PC-3 (cell line): ENCODE measurements around the gene EFCC1. TPM values are rescaled to one million over a fixed set of nuclear protein-coding genes. Genes with fewer than 3 reads are reported as not detected.

Source experiments
- ATAC-seq: fragments of 200-7000 bp; cut with Tn5 transposase; 2 replicates; pipeline ENCODE4 v1.9.1; 2020; ENCODE audit warnings: mild to moderate bottlenecking, moderate library complexity
- BruUV-seq: library from RNA; stranded (reverse); fragments of 400-500 nt; replicated peaks from 2 replicates; lab custom pipeline; 2021; lab: Mats Ljungman, UMichigan
- CTCF ChIA-PET: fragments of 300-600 bp; sonication (Branson Sonifier 250); formaldehyde crosslinking; loops from one replicate; lab custom pipeline; 2022; ENCODE audit warnings: antibody characterized with exemption; lab: Charles Lee
- POLR2A ChIA-PET: fragments of 300-600 bp; sonication (Branson Sonifier 250); formaldehyde crosslinking; loops from one replicate; lab custom pipeline; 2022; ENCODE audit warnings: antibody characterized with exemption; ENCODE audit not compliant: unreplicated experiment; lab: Charles Lee
- DNase-seq: peaks from one replicate; pipeline ENCODE4 v3.0.0-alpha.2; 2015
- H2AFZ ChIP-seq: fragments of 300-600 bp; sonication (generic); 2 replicates; pipeline ENCODE4 v1.6.0; 2016; ENCODE audit warnings: antibody characterized with exemption, low read length
- H3F3A ChIP-seq: fragments of 300-600 bp; sonication (generic); one replicate; pipeline ENCODE4 v1.6.0; 2017; ENCODE audit warnings: antibody characterized with exemption, low read length, control low read depth, mild to moderate bottlenecking; ENCODE audit not compliant: unreplicated experiment
- H3K27ac ChIP-seq: fragments of 300-600 bp; sonication (generic); 2 replicates; pipeline ENCODE4 v1.5.1; 2016; ENCODE audit warnings: mild to moderate bottlenecking, low read length
- H3K27me3 ChIP-seq: fragments of 300-600 bp; sonication (generic); 2 replicates; pipeline ENCODE4 v1.6.1; 2016; ENCODE audit warnings: low read length, mixed read lengths
- H3K36me3 ChIP-seq: fragments of 300-600 bp; sonication (generic); 2 replicates; pipeline ENCODE4 v1.6.1; 2016; ENCODE audit warnings: low read depth, mixed run types, low read length, mixed read lengths
- H3K4me1 ChIP-seq: fragments of 300-600 bp; sonication (generic); 2 replicates; pipeline ENCODE4 v1.5.1; 2016; ENCODE audit warnings: low read length; ENCODE audit not compliant: insufficient read depth
- H3K4me2 ChIP-seq: fragments of 300-600 bp; sonication (generic); 2 replicates; pipeline ENCODE4 v1.6.0; 2016; ENCODE audit warnings: low read length
- H3K4me3 ChIP-seq: fragments of 300-600 bp; sonication (generic); 2 replicates; pipeline ENCODE4 v1.5.1; 2016; ENCODE audit warnings: mild to moderate bottlenecking, low read length, mixed read lengths
- H3K79me2 ChIP-seq: fragments of 300-600 bp; sonication (generic); 2 replicates; pipeline ENCODE4 v1.6.1; 2017; ENCODE audit warnings: low read length, mixed read lengths
- H3K9ac ChIP-seq: fragments of 300-600 bp; sonication (generic); 2 replicates; pipeline ENCODE4 v1.6.0; 2016; ENCODE audit warnings: mild to moderate bottlenecking, low read length
- H3K9me2 ChIP-seq: fragments of 300-600 bp; sonication (generic); replicated peaks from 2 replicates; pipeline ENCODE4 v1.6.1; 2016; ENCODE audit warnings: mixed run types, low read length, mixed read lengths
- H3K9me3 ChIP-seq: fragments of 300-600 bp; sonication (generic); 2 replicates; pipeline ENCODE4 v1.6.1; 2016; ENCODE audit warnings: low read length, mixed read lengths
- H4K20me1 ChIP-seq: fragments of 300-600 bp; sonication (generic); 2 replicates; pipeline ENCODE4 v1.6.1; 2016; ENCODE audit warnings: low read length, mixed read lengths
- CTCF ChIP-seq: fragments of 300-600 bp; sonication (generic); conservative IDR thresholded peaks from 2 replicates; pipeline ENCODE4 v1.5.1; 2017; ENCODE audit warnings: antibody characterized with exemption, low read depth, mild to moderate bottlenecking, low read length
- EZH2 ChIP-seq: fragments of 300-600 bp; sonication (generic); IDR thresholded peaks from one replicate; pipeline ENCODE4 v1.6.1; 2017; ENCODE audit warnings: antibody characterized with exemption, mild to moderate bottlenecking, low read length; ENCODE audit not compliant: unreplicated experiment
- EZH2phosphoT487 ChIP-seq: fragments of 300-600 bp; sonication (generic); IDR thresholded peaks from 2 replicates; pipeline ENCODE4 v1.6.1; 2018; ENCODE audit warnings: mild to moderate bottlenecking, antibody characterized with exemption, low read length, borderline replicate concordance
- intact Hi-C: fragments of 100-400 bp; cut with micrococcal nuclease; formaldehyde crosslinking; loops from 2 replicates; pipeline ENCODE4 v1.9.0; 2023
- total RNA-seq: library from RNA; depleted of rRNA; stranded (reverse); fragments of >200 nt; gene quantifications from 2 replicates; pipeline ENCODE4 v1.2.3, GENCODE V29; 2014

Gene EFCC1
- total RNA-seq, 1 experiment from 2014 or later, result not detected

- H3K4me3 ChIP-seq, result no peak overlapping the region
- no peak overlapping the region for H3K27ac ChIP-seq
- no peak for ATAC-seq
- no TSS peak for BruUV-seq
- no peak overlapping the region for H3K4me2 ChIP-seq
- H4K20me1 ChIP-seq, result no peaks in the 10 kb centered on the region
- H3K36me3 ChIP-seq, result no peaks in the 10 kb centered on the region
- H3K27me3 ChIP-seq, result no peaks in the 10 kb centered on the region
- H3K4me1 ChIP-seq, result peaks cover 1% of the 10 kb centered on the region
- POLR2A ChIA-PET, result no interaction called here
- H3K9me3 ChIP-seq, result no peaks in the 10 kb centered on the region
- DNase-seq, result no peak
- no peak overlapping the region for H3K9ac ChIP-seq
- intact Hi-C loops, result loop anchor here (5.0 kb wide), 1 partner anchor 49 kb away; no protein-coding TSS in a partner anchor
- no peaks in the 10 kb centered on the region for H3F3A ChIP-seq
- CTCF ChIA-PET, result no interaction called here
- no peaks in the 10 kb centered on the region for H3K79me2 ChIP-seq
- no peak for TF ChIP-seq CTCF
- TF ChIP-seq EZH2, result no peak
- TF ChIP-seq EZH2phosphoT487, result no peak
- no peak overlapping the region for H2AFZ ChIP-seq
- H3K9me2 ChIP-seq, result no peaks in the 10 kb centered on the region
Observed at GRCh38 chr3:129021140-129021551, 20.0 kb downstream of the EFCC1 start.

- CTCF ChIA-PET, result no interaction called here
- peaks cover 5% of the 10 kb centered on the region; the same call in 1 of the 2 replicates for H3K4me1 ChIP-seq
- BruUV-seq, result no TSS peak
Observed at GRCh38 chr3:129022114-129023007, 21.3 kb downstream of the EFCC1 start.

More at GRCh38 chr3:129022114-129023007, 21.3 kb downstream of the EFCC1 start:
- no peak for DNase-seq
- Histone ChIP-seq H3K27me3 (no peaks in the 10 kb centered on the region), H3K4me3 (no peak overlapping the region), H3K9me2 (no peaks in the 10 kb centered on the region), H3K36me3 (no peaks in the 10 kb centered on the region), H3K9ac (no peak overlapping the region), H3K4me2 (no peak overlapping the region), H3K9me3 (no peaks in the 10 kb centered on the region), H3K27ac (no peak overlapping the region), H3K79me2 (no peaks in the 10 kb centered on the region), H3F3A (no peaks in the 10 kb centered on the region), H2AFZ (no peak overlapping the region), H4K20me1 (no peaks in the 10 kb centered on the region)
- intact Hi-C loops, result loop anchor here (5.0 kb wide), 1 partner anchor 50 kb away; no protein-coding TSS in a partner anchor
- ATAC-seq, result no peak
- TF ChIP-seq EZH2phosphoT487 (no peak), EZH2 (no peak), CTCF (no peak)
- POLR2A ChIA-PET, result no interaction called here
